Stimulated activated CD4-positive, alpha-beta T cell treated with anti-CD3 and anti-CD28 coated beads, Interleukin-12 subunit alpha, Interleukin-12 subunit beta, amount 100 ng/mL, for 4 hours (primary cell): ENCODE measurements around the gene TWIST1.

Source experiments
- DNase-seq: peaks from one replicate; pipeline ENCODE4 v3.0.0-alpha.2; 2020

TWIST1 gene

DNA sequence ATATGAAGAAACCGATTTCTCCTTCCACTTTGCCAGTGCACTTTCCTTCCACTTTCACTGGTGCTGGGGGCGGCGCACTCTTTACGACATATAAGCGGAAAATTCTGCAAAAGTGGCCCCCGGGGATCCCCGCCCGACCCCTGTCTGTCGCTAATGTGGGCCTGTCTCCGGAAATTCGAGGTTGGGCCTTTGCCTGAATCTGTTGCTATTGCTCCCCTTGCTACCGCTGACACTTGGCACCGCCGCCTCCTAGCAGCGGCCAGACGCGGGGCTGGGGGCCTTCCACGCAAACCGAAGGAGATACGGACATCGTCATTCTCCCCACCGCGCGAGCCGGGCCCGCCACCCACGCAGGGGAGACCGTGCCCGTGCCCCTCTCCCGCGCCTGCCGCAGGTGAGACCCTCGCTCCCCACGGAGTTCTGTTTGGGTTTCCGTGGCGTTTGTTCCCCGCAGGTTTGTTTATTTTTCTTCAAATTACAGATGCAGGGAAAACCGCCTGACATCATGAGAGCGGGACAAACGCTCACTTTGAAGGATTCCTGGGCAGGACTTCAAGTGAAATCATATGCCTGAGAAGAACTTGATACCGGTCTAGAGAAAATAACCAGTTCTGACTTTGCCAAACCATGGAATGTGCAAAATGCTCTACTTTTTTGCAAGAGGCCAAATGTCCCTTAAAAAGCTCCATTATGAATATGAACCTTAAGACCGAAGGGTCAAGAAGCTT is 5.0 kb downstream of the TWIST1 start:
- no peak for DNase-seq

DNA sequence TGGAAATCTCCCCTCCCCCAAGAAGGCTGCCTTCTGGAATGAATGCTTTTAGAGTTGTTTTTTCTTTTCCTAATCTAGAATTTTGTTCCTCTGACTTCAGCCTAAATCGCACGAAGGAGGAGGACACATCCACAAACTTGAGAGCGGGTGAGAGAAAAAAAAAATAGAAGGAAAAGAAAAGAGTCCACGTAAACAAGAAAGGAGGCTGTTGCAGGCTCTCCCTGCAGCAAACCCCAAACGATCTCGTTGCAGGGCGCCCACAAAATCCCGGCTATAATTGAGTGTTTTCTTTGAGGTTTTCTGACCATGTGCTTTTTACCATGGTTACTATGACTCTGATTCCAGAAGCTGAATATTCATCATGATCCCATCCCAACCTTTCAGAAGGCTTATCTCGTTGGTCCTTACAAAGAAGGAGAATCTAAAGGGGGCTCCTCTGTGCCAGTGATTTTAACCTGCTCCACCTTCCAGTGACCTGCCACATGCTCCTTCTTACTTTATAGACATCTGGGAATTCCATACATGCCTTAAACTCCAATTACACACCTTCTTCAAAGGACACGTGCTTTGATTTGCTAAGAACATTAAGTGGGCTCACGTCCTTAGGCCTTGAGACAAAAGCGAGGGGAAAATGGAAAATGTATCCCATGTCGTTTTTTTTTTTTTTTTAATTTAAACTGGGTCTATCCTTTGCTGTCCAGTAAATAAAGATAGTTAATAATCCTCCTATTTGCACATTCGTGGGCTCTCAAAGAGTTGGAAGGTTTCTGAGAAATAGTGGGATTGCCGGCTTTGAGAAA is 5.8 kb downstream of the TWIST1 start:
- DNase-seq: no peak

DNA sequence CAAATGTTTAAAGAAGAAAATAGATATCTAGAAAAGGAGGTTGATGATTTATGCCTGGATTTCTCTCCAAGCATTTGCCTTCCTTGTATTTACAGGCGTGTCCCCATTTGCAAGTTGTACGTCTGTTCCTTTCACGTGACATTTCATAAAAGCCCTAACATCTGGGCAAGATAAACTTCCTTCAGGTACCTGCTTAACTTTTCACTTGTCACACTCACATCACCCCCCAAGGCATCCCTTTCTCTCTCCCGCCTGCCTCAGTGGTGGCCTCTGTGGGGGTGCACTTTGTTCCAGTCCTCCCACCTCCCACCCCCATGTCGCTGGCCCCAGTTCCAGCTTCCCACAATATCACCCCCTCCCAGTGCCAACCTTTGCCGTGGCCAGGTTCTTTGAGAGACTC is 6.7 kb downstream of the TWIST1 start:
- DNase-seq: no peak

DNA sequence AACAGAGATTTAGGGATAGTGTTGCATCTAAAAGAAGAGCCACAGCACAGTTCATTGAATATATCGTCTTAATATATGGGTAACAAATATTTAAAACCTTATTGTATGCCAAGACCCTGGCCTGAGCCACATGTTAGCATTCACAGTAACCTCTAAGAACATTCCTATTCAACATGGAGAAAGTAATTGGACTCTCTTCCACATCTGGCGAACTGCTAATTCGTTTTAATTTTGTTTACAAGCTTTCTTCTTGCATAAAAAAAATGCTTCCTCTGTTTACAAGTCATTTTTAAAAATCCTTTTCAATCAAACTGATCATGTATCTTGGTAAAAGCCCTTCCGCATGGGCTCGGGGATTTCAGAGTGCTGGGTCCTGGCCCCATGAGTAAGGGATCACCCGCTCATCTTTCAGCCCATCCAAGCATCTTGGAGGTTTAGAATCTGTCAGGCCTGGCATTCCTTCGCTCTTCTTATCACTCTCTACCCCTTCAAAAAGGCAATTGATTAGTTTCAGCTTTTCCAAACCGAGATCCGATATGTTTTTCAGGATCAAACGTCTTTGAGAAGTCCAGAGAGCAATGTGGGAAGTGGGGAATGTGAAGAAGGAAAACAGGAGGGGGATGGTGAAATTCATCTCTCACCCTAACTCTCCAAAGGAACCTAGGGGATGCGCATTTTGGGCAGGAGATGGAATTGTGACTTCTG is 7.3 kb downstream of the TWIST1 start:
- DNase-seq: no peak

DNA sequence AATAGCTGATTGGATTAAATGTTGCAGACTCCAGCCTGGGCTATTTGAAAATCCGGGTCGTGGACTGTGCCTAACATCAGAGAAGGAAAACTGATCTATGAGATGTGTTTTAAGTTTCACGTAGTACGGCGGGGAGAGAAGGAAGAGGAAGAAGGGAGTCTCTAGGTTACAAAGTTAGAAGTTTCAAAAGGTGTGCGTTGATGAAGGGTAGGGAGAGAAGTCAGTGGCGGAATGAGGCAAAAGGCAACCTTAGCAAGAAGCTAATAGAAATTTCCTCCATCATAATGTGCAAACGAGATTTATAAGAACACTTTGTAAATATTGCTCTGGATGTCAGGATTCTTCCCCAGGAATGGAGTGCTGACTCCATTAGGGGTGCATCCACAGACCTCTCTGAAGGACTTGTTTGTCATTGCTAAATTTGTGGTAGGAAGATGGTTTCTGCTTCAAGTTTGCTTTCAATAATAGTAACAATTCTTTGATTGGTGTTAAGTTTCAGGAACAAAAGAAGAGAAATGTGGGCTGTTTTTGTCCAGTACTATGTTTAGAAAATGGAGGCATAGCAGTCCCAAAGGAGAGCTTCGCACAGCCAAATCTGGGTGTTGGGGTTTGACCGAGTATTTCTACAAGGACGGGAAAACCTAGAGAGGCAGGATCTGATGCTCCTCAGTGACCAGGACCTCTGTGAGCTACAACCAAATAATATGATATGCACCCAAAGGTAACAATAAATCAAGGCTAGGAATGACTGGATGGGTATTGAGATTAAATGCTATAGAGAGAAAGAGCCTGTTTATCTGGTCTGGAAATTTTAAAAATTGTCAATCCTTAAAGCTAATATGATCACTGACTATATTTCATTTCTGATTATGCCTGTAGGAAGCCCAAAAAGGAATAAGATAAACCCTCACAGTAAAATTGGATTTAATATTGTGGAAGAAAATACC is 8.2 kb downstream of the TWIST1 start:
- DNase-seq: no peak

DNA sequence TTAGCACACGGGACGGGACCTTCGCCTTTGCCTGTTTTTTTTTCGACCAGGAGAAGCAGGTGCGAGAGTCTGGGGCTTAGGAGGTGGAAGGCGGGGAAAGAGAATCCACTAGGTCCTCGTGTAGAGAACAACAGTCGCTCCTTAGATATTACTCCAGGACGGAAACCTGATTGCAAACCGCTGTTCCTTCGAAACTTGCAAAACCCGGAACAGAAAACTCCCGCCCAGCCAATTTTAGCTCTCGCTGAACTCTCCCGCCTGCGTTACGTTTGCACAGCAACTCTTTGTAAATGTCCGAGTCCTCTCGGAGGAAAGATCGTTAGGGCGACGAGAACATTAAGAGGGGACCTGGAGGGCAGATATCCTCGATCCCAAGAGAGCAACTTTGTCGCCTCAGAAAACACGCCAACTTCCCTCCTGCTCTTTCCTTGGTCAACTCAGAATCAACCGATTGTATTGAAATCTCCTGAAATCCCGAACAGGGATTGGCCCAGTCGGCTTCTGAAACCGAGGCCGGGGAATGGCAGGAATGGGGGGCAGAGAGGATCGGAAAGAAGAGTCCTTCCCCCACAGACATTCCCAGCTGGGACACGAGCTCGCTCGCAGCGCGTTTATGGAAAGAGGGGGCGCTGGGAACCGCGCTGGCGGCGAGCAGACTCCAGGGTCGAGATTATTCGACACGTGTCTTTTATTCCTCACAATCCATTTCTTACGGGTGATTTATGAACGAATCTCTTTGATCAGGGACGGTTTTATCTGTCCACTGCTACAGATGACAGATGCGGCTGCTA is 9.9 kb downstream of the TWIST1 start:
- no peak for DNase-seq

DNA sequence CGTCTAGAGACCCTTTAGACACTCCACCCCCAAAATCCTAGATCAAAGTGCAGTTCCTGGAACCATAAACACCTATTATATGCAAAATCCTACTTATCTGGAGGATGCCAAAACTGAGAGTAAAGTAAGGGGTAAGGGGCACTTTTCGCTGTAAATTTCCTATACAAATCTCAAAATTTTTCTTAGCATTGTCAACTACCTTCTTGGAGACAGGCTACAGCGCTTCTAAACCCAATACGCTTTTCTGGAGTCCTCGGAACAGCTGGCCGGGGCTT is 10.4 kb downstream of the TWIST1 start:
- no peak for DNase-seq

DNA sequence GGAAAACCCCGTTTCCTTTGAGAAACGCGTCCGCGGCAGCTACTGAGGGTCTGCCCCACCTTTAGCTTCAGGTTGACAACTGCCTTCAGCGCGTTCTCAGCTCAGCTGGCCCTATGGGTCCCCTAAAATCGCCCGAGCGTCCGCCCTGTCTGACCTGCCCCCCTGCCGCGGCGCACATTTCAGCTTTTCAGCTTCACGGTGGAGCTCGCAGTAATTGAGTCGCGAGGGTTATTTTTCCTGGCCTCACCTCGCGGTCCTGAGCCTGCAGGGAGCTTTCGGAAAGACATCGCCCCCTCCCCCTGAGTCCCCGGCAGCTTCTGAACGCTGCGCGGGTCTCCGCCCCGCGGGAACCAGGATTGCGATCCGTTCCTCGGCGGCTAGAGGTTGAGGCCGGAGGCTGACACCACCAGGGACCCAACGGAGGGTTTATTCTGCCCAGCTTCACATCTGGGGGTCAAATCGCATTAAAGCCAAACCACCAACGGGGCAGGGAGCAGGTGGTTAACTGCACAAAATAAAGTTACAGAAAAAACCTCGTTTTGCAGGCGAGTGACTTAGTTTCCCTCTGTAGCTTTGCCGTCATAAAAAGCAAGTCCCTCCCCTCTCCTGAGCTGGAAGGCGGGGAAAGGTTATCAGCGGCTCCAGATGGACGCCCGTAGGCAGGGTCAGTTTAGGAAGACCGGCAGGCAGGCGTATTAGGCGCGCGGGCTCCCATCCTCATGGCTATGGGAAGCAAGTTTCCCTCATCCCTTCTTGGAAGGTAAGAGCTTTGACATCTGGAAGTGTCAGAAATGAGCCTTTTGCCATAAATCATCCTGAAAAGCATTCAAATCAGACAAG is 11.0 kb downstream of the TWIST1 start:
- DNase-seq: no peak

DNA sequence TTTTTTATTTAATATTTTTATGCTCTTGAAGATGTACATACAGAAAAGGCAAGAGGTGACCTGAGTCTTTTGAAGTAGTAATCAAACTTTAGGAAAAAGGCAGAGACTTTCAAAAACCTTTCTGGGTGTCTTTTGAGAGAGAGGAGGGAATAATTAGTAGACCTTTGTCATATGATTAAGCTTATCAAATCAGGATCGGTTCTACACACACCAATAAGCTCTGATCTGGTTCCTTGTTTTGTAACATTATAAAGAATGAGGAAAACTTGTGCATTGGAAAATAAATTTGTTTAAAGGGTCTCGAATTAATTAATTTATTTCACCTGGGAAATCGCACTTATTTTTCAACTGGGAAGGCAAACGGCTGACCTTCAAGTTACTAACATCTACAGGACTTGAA is 11.9 kb downstream of the TWIST1 start:
- DNase-seq: no peak

DNA sequence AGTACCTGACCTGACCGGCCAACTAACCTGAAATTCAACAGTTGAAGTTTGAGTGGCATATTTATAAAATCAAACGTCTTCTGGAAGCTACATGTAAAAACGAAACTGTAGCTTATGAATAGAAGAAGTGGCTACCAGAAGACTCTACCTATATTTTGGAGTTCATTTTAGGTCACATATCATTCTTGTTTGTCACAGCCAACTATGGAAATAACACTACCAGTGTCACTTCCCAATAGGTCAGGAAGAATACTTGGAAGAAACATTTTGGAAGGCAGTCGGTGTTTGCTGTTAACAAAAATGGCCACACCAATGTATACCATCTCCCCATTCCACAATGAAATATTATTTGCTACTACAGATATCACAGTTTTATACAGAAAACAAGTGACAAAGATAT is 12.6 kb downstream of the TWIST1 start:
- no peak for DNase-seq

DNA sequence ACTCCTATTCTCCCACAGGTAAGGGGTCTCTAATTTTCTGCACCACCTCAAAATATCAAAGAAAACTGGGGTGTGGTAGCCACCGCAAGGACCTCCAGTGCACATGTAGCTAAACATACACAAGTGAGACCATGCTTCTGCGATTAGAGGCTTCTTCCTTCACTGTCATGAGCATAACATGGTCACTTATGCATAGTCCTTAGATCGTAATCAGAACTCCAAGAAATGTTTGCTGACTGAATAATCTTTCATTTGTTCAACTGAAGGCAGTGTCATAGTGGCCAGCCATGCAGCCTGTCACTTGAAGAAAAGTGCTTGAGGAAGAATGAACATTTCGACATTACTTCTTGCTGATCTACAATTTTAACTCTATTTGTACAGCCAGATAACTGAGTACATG is 14.6 kb downstream of the TWIST1 start:
- no peak for DNase-seq

DNA sequence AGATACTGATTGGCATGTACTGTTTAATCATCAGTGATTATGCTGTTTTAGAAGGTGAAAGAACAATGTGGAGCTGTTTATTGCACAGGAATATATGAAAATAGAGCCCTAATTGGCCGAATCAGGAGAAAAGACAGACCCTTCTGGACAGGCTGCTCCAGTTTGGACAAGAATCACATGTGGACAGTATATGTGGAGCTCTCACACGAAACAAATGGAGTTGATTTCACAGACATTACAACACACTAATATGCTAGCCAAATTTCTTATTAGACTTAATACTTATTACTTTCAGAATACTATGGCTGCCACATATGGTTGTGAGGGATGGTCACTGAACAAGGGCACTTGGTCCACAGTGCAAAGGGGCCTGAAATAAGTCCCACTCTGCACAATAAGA is 15.5 kb downstream of the TWIST1 start:
- no peak for DNase-seq

DNA sequence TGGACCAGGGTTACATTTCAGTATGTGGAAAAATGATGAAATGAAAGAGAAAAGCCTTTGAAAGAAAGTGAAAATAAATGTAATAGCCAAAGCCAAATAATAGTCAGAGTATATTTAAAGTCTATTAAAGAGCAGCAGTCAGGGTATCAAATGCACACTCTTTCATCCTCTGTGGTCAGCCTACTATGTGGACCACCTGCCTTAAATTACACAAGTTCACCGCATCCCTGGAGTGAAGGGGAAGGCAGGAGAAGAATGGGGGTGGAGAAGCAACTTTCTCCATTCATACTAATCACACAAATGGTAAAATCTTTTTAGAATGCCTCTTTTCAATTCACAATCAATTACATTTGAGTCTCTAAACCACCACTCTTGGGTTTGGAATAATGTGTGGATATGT is 16.0 kb downstream of the TWIST1 start:
- DNase-seq: no peak

DNA sequence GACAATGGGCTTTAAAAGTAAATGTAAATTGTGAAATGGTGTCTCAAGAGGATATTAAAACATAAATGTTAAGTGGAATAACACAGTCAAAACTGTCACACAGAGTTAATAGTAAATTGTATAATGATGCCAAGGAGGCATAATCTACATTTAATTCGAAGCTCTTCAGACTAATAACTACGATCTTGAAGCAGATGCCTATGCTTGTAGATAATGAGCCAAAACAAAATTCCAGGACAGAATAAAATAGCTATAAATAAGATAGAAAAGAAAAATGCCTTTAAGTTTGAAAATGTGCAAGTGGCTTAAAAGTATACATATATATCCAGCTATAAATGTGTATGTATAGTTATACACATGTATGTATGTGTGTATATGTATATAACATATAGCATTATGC is 17.5 kb downstream of the TWIST1 start:
- DNase-seq: no peak

DNA sequence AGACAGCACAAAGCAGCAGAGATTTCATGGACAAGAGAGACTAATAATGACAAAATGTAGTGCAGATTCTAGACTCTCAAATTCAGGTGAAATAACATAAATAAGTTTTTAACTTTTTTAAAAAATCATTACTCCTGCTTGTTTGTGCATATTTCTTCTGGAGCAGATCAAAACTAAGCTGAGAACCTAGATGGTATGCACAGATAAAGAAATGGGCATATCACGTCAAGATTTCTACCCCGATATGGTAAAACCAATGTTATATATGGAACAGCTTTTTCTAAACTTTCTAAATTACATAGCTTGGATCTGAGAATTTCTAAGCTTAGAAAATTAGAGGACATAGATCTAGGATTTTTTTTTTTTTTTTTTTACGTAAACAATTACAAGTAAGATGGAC is 18.2 kb downstream of the TWIST1 start:
- DNase-seq: no peak

DNA sequence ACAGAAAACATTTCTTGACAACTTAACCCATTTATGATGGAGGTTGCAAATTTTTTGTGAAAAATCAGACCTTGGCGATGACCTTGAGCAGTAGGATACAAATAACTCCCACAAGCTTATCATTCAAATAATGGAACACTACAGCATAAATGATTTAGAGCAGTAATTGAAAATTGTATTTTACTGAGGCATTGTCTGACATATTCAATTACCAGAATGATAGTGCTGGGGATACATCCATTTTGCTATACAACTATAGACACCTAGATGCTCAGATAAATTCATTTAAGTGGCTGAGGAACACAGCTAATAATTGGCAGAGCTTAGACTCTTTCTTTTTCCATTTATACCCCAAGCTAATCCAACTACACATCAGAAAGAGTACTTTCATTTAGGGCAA is 18.9 kb downstream of the TWIST1 start:
- DNase-seq: no peak

DNA sequence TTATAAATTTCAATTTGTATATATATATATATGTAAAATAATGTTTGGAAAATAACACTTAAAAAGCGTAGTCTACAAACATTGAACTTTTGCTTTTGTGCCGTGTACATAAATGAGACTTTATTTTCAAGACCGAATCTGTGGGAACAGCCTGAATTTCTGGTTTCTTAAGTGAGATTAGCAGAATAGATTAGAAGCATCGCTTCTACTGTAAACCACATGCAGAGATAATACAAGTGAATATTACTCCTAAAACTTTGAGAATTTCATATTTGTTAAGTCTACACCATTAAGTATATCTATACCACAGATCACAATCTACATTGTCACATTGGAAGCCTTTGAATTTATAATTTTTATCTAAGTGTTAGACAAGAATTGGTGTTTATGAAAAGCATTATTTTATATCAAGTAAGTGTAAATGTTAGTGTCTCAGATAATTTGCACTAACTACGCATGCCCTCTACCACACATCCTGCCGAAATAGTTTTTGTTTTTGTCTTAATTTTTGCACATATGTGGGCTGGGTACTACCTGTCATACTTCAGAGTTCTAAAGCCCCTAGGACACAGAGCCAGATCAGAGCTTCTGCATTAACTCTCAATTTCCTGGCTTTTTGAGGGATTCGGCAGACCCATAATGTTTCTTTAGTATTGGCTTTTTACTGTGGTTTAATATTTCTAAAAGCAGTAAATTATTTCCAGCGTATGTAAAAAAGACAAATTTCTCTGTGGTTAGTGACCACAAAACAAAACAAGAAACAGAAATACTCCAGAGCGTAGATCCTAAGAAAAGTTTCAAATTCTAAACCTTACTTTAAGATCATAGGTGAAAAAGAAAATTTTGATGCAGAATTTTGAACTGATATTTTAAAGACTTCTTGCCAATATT is 20.0 kb downstream of the TWIST1 start:
- no peak for DNase-seq

DNA sequence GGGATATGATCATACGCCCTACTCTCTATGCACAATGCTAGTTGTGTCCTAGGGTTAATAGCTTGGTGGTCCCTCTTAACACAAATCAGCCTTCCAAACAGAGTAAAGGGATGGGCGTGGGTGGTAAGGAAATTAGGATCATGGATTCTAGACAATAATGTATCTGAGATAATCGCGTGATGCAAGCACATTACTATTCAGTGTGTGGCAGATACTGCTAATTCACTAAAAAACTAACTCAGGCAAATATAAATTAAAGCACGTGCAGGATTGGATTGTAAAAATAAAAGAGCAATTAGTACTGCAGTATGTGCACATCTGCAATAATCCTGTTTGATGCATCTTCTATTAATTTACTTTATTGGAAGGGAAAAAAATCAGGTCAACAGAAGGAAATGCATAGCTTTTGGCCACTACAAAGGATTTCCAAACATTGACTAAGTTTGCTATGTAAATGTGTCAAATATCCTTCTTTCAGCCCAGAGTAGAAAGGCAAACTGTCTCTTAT is 22.0 kb downstream of the TWIST1 start:
- DNase-seq: no peak

DNA sequence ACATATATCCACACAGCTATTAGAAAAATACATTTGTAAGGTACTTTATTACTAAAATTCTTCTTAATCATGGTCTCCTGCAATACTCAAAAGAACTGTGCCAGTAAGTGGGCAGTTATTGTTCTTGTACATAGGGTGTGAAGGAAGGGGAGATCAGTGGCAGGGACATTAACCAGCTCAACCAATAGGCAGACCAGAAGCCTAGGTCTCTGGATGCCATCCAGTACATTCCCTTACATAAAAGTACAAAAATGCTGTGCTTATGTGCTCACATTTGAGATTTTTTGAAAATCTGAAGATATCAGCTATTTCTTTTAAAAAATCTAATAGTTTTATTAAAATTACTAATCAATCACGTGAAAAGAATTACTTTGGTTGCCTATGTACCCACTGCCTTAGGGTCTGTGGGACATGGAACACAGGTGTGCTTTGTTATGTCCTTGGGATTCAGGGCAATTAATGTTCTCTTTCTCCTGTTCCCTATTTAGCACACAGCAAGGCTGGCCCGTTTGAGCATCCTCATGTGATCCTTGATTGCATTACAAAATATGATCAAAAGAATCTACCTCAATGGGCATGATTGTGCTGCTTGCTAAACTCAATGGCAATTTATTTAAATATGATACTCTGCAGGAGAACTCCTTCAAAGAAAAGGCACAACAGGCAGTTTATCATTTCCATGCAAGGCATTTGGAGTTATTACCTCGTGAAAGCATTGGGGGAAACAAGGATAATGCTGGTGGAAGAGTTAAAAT is 22.7 kb downstream of the TWIST1 start:
- DNase-seq: no peak
